Measurements from ENCODE around the gene ATP1B3.
A peak's percentile ranks its signal among the peaks of the same experiment; 100 is the strongest.
"Not testable (repeated sequence)": the region's sequence is repeated elsewhere in the genome, so short reads cannot be mapped to it uniquely, and the experiment has no call there.

The ATP1B3 gene

DNA sequence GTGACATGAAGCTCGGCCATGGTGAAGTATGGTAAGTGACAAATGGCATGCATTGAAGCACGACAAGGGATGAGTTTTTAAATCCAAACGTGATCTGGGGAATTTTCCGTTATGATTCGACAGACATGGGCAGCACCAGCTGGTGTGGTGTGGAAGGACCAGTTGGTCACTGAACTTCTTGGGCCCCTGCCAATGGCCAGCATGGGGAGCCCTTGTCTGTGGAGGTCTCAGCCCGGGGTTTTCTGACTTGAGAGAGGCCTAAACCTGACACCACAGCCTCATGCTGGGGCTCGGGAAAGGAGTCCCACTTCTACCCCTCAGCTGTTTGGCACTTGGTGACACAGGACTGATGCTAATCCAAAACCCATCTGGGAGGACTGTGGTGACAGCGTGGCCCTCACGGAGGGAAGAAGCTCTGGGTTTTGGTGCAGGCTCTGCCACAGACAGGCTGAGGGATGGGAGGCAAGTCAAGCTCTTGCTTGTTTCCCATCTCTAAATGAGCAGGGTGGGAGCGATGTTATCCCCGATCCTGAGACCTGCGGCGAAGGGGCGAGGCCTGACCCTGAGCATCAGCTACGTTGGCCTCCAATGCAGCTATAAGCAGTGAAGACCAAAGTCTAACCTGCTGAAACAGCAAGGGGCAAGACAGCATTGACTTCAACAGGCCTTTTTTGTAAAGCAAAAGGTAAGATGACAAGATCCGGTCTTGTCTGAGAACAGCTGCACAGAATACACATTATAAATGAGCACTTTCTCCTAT lies 69.5 kb downstream of the ATP1B3 start:
- no peak for DNase-seq (ENCODE audit: low spot score)

DNA sequence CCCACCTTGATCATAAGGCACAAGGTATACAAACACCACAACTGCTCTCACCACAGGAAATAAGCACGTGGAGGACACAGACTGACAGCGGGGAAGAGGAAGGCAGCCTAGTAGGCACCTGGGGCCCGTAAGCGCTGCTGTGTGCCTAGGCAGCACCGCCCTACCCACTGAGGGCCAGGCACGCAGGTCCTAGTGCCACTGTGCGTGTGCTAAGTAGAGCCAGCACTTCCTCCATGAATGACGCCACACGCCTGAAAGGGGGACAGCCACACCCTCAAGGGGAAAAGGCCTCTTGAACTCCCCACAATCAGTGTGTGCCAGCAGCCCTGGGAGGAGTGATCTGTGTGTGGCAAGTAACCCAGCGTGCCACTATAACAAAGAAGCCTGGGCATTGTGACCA lies 73.0 kb downstream of the ATP1B3 start:
- no peak for DNase-seq (ENCODE audit: low spot score)

DNA sequence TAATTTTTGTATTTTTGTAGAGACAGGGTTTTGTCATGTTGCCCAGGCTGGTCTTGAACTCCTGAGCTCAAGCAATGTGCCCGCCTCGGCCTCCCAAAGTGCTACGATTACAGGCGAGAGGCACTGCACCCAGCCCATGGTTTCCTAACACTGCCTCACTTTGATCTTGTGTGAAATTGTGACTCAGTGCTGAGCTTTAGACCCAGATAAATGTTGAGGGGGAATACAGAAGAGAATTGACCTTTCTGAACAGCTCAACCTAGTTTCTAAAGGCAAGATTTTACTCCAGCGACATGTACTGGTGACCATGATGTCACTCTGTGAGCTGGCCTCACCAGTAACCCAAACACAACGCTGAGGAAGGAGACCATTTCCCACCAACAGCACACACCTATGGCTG lies 73.5 kb downstream of the ATP1B3 start:
- DNase-seq (ENCODE audit: low spot score), result no peak

DNA sequence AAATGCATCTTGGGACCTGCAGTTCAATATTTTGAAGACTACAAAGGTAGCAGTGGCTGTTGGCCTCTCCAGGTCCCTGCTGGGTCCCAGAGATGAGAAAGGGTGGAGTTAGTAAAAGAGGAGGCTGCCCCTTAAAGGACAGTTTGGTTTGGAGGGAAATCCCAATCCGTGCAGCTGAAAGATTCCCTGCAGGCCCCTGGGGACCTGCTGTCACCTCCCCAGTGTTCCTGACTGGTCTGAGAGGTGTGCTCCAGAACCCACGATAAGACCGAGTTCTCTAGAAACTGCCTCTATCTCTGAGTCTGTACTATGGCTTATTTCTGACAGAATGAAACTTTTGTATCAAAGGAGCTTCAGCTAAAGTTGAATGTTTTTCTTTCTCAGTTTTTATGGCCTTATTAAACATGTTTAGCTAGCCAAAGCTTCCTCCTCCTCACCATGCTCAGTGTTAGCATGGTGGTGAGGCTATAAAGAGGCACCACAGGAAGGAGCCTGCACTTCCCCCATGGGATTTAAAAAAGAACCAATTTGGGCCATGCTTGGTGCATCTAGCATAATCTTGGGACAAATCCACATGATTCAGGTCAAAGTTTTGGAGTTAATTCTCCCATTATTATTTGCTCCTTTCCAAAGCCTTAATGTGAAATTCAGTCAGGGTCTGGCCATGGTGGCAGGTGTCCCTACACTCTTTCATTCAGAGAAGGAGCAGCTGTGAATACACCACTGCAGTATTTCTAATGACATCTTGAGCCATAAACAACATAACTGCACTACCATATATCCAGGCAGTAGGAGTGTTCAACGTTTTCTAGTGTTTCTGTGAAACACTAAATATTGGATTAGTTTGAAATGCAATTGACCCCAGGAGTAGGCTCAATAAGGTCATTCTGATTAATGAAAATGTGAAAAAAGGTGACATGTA lies 74.4 kb downstream of the ATP1B3 start:
- no peak for DNase-seq (ENCODE audit: low spot score)

DNA sequence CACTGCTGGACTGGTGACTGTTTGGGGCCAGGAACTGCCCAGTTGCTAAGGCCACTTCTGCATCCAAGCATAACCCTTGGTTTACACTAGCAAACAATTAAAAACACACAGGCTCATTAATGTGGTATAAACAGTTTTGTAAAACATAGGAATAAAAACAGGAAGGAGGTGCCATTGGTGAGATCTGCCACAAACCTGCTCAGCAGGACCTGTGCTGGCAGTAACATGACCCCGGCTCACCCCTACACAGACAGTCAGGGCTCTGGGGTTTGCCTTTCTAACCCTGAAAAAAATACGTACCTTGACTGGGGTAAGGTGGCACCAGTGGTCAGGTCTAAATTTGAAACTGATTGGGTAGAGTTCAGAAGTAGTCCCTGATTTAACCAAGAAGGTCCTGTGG lies 76.2 kb downstream of the ATP1B3 start:
- no peak for DNase-seq (ENCODE audit: low spot score)

DNA sequence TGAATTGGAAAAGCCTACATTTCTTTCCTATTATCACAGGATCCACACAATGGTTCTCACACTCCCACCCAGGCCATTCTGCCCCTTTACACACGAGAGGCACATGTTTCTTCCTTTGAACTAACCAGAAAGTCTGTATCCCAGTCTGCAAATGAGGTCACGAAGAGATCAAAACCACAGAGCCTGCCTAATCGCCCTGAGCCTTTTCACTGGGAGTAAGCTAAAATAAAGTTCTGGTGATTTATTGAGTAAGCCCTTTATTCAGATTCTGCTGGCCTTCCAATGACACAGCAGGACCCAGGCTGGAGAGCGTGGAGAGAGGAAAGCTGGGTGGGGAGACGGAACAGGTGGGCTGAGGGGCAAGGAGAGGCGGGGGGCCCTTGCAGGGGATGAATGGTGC lies 78.7 kb downstream of the ATP1B3 start:
- no peak for DNase-seq (ENCODE audit: low spot score)

DNA sequence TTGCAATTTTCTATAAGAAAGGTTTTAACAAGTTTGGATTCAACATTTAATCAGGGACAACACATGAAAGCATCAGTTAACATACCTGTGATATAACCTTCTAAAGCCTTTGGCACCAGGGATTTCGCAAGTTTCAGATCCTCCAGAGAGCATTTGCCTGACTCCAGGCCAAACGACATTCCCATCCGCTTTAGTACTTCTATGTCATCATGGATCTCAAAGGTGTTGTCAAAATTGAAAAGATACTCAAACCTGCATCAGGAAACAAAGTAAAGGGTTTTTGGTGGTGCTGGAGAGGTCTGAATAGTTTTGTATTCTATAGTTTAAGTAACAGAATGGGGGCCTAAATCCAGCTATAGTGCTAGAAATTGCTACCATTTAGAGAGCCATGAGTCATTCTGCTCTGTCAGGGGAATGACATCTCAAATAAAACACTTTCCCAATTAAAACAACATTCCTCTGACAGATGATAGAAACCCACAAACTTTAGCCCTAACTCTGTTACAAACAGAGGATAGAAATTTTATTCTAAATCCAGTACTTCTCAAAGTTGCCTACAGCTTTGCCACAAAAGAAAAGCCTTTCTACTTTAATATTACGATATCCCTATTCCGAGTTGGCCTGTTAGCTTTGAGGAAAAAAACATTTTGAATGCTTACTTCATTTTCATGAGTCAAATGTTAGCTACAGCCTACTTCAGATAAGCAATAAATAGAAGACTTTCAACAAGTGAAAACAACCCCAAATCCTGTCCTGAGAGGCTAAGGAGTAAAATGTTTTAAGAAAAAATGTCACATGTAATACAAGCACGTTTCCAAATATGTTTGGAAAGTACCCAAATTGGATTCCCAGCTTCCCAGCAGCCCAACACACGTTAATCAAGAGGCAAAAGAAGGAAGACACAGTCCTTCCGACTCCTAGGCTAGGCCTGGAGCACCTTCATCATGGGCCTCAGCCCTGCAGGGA lies 83.4 kb downstream of the ATP1B3 start:
- DNase-seq (ENCODE audit: low spot score), result peak; percentile 8

DNA sequence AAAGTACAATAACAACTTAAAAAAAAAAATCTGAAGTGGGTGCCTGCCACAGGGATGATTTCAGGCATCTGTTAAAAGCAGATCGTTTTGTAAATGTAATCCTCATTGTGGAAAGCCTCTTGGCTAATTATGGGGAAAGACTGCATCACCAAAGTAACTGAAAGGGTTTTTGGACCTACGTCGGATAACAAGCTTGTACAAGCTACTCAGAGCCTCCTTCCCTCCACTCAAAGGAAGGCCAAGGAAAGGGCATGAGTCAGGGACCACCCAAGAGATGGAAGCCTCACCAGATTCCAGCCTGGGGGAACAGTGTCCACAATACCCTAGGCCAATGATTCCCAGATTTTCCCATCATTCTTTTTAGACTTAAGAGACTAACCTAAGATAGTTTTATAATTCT lies 84.3 kb downstream of the ATP1B3 start:
- no peak for DNase-seq (ENCODE audit: low spot score)

DNA sequence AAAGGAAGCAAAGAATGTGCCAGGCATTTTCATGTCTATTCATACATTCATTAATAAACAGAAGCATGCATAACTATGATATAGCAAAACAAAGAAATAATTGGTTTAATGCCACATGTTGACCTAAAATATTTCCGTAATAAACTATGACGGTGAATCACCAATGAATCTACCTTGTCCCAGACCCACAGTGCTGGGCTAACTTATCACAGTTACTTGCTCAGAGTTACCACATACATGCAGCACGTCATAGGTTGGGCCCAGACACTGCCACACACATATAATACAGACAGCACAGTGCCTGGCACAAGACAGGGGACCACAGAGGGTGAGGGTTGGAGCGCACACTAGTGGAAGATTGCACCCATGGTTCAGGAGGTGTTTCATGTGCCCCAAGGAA lies 86.9 kb downstream of the ATP1B3 start:
- no peak for DNase-seq (ENCODE audit: low spot score)

DNA sequence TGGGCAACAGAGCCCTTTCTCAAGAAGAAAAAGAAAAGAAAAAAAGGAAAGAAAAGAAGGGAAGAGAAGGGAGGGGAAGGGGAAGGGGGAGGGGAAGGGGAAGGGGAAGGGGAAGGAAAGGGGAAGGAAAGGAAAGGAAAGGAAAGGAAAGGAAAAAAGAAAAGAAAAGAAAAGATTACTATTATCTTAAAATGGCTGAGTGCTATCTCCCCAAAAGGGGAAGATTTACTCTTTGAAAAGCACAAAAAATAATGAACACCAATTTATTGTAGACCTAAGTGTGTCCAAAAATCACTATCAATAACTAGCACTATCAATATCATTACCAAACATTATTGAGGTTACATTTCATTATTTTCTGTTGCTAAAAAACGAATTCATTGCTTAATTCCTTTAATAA lies 89.0 kb downstream of the ATP1B3 start:
- no peak for DNase-seq (ENCODE audit: low spot score)

DNA sequence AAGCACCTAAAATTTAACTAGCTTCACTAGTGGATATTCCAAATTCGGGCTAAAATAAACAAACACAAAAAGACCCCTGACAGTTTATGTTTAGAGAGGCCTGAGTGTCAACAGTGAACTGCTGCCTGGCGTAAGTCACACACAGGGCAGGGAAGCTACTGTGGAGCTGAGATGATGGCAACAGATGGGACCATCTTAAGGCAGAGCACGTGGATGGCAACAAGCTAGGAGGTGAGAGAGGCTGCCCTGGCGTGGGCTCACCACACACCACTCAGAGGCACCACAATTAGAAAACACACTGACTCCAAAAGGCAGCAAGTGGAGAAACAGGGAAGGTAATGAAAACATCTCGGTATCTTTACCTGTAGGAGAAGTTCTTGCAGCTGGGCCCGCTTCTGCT lies 93.3 kb downstream of the ATP1B3 start:
- no peak for DNase-seq (ENCODE audit: low spot score)

DNA sequence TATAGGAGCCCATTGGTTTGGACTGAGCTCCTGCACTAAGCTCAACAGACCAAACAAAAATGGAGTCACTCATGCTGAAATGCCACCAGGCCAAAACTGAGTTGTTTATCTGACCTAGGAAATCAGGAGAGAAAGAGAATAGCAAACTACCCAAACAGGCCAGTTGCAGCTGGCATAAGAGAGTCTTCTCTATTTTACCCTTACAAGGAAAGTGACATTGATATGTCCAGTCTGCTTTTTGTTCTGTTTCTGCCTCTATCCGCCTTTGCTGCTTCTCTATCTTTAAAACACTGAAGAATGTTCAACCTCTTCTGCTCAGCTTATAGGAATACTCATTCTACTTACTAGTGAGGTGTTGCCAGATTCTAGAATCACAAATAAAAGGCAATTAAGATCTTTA lies 95.1 kb downstream of the ATP1B3 start:
- no peak for DNase-seq (ENCODE audit: low spot score)

DNA sequence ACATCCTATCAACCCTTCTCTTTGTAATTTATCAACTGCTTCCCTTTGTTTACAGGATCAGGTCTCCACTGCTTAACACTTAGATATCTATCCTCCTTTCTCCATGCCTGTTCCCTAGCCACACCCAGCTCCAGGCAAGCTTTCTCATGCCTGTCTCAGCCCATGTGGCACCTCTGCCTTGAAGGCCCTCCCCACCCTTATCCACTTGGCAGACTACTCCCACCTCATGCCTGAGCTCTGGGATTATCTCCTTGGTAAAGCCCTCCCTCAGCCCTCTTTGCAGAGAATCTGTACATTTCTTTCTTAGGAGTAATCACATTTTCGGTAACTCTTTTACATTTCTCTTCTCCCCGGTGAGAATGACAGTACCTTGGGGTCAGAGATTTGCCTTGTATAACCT lies 96.0 kb downstream of the ATP1B3 start:
- no peak for DNase-seq (ENCODE audit: low spot score)

DNA sequence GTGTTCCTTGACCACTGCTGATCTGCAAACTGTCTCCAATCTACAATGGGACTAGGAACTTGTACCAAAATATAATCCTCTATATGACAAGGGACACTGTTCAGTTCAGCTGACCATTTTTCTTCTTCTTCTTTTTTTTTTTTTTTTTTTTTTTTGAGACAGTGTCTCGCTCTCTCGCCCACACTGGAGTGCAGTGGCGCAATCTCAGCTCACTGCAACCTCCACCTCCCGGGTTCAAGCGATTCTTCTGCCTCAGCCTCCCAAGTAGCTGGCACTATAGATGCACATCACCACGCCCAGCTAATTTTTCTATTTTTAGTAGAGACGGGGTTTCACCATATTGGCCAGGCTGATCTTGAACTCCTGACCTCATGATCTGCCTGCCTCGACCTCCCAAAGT lies 98.3 kb downstream of the ATP1B3 start:
- DNase-seq (ENCODE audit: low spot score), result not testable (repeated sequence)
